ENCODE data around the gene WNT7B. TPM values are rescaled to one million over a fixed set of nuclear protein-coding genes. Genes with fewer than 3 reads are reported as not detected.

Gene WNT7B
- total and polyA plus RNA-seq, 3 donors from 2014 or later, result 0.65 to 1.9 (median 1.3) TPM

GRCh38 chr22:45915841-45916240 is 61.1 kb downstream of the WNT7B start:
- Histone ChIP-seq H3K4me3 (no peak overlapping the region), H3K4me1 (peaks cover 3% of the 10 kb centered on the region), H3K27ac (no peak overlapping the region), H3K27me3 (no peaks in the 10 kb centered on the region), H3K36me3 (ENCODE audit: low read depth, missing control alignments) (no peaks in the 10 kb centered on the region), H3K9me3 (no peaks in the 10 kb centered on the region)
- 92 to 94% methylated on average over 11 to 16 of the region's 16 CpGs for WGBS, 2 donors
- TF ChIP-seq CTCF (IDR thresholded peaks at IDR 0.05), result no peak
- no peak for TF ChIP-seq POLR2A (IDR thresholded peaks at IDR 0.05)
- no peak for DNase-seq
- intact Hi-C loops (cut with DNase I; ENCODE audit: low total_unique reads), result no loop called here

GRCh38 chr22:45915151-45915550 is 61.8 kb downstream of the WNT7B start:
- H3K27ac ChIP-seq, result no peak overlapping the region
- peaks cover 3% of the 10 kb centered on the region for H3K4me1 ChIP-seq
- no peaks in the 10 kb centered on the region for H3K36me3 ChIP-seq (ENCODE audit: low read depth, missing control alignments)
- no peaks in the 10 kb centered on the region for H3K9me3 ChIP-seq
- no peaks in the 10 kb centered on the region for H3K27me3 ChIP-seq
- TF ChIP-seq CTCF (IDR thresholded peaks at IDR 0.05) (no peak), POLR2A (IDR thresholded peaks at IDR 0.05) (no peak)
- WGBS, 2 donors, result 93 to 100% methylated on average over 1 to 2 of the region's 2 CpGs
- H3K4me3 ChIP-seq, result no peak overlapping the region
- intact Hi-C loops (cut with DNase I; ENCODE audit: low total_unique reads), result no loop called here
- no peak for DNase-seq

GRCh38 chr22:45914309-45914708 is 62.7 kb downstream of the WNT7B start:
- no peak overlapping the region for H3K27ac ChIP-seq
- no peaks in the 10 kb centered on the region for H3K27me3 ChIP-seq
- DNase-seq, result no peak
- TF ChIP-seq POLR2A (IDR thresholded peaks at IDR 0.05) (no peak), CTCF (IDR thresholded peaks at IDR 0.05) (no peak)
- WGBS, 2 donors, result 94% methylated on average over 2 of the region's 2 CpGs; no CpG with 5 or more reads in 1 of the 2 donors
- H3K36me3 ChIP-seq (ENCODE audit: low read depth, missing control alignments), result no peaks in the 10 kb centered on the region
- intact Hi-C loops (cut with DNase I; ENCODE audit: low total_unique reads), result no loop called here
- H3K4me1 ChIP-seq, result peaks cover 1% of the 10 kb centered on the region
- H3K4me3 ChIP-seq, result no peak overlapping the region
- H3K9me3 ChIP-seq, result no peaks in the 10 kb centered on the region

GRCh38 chr22:45912910-45913309 is 64.1 kb downstream of the WNT7B start:
- Histone ChIP-seq H3K9me3 (no peaks in the 10 kb centered on the region), H3K27me3 (no peaks in the 10 kb centered on the region), H3K4me3 (no peak overlapping the region), H3K36me3 (ENCODE audit: low read depth, missing control alignments) (no peaks in the 10 kb centered on the region), H3K4me1 (no peaks in the 10 kb centered on the region), H3K27ac (no peak overlapping the region)
- no peak for DNase-seq
- no peak for TF ChIP-seq POLR2A (IDR thresholded peaks at IDR 0.05)
- TF ChIP-seq CTCF (IDR thresholded peaks at IDR 0.05), result no peak
- 88 to 91% methylated on average over 3 to 5 of the region's 6 CpGs for WGBS, 2 donors
- intact Hi-C loops (cut with DNase I; ENCODE audit: low total_unique reads), result no loop called here

GRCh38 chr22:45911601-45912271 is 65.2 kb downstream of the WNT7B start:
- H3K4me1 ChIP-seq, result no peaks in the 10 kb centered on the region
- H3K27me3 ChIP-seq, result no peaks in the 10 kb centered on the region
- no peaks in the 10 kb centered on the region for H3K9me3 ChIP-seq
- H3K27ac ChIP-seq, result no peak overlapping the region
- DNase-seq, result no peak
- no peak overlapping the region for H3K4me3 ChIP-seq
- WGBS, 2 donors, result 75 to 82% methylated on average over 27 of the region's 27 CpGs
- intact Hi-C loops (cut with DNase I; ENCODE audit: low total_unique reads), result no loop called here
- no peaks in the 10 kb centered on the region for H3K36me3 ChIP-seq (ENCODE audit: low read depth, missing control alignments)
- no peak for TF ChIP-seq CTCF (IDR thresholded peaks at IDR 0.05)
- TF ChIP-seq POLR2A (IDR thresholded peaks at IDR 0.05), result no peak

Data from testis (tissue), 3 donors.